RKO (cell line): ENCODE measurements around the gene PDXK.

Source experiments
- DNase-seq: peaks from one replicate; pipeline ENCODE4 v3.0.0-alpha.2; 2016; ENCODE audit warnings: low spot score

Gene PDXK

DNA sequence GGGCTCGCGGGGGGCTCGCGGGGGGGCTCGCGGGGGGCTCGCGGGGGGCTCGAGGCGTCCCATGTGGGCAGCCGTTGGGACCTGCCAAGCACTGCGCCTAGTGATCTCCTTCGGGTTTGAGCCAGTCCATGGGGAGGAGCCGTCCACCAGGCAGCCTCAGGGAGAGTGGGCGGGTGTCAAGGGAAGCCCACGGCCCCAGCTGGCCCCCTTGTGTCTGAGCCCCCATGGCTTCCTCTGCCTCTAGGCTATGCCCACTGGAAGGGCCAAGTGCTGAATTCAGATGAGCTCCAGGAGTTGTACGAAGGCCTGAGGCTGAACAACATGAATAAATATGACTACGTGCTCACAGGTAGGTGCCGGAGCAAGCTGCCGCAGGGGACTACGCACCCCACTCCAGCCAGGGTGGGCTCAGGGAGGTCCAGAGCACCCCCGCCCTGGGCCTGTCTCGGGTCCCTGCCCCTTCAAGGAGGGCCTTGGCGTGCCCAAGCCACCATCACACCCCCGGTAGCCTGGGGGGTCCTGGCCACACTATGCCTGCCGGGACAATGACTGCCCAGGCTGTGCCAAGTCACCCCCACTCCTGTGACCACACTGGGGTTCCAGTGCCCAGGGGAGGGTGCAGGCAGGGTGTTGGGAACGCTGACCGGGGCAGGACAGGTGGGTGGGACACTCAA is 22.6 kb downstream of the PDXK start:
- no peak for DNase-seq

DNA sequence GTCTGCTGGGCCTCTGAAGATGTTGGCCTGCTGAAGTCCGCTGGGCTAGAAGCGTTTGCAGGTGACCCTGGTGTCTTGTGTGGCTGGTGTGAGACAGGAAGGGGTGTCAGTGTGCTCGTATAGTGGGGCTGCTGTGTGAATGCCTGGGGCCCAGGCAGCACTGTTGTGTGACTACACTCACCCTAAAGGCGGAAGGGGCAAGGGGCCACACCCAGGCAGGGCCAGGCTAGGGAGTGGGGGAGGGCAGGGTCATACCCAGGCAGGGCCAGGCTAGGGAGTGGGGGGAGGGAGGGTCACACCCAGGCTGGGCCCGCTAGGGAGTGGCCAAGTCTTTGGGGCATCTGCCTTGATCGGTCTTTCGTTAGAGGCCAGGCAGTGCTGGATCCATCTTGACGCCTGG is 25.0 kb downstream of the PDXK start:
- no peak for DNase-seq

DNA sequence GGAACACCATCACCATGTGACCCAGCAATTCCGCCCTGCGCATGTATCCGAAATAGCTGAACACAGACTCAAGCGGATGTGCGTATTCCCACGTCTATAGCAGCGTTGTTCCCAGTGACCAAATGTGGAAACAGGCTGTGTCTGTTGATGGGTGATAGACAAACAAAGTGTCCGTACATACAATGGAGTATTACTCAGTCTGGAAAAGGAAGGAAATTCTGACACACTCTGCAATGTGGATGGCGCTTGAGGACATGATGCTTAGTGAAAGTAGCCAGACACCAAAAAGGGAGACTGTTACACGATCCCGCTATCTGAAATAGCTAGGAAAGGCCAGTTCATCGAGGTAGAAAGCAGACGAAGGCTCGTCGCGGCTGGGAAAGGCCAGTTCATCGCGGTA is 25.8 kb downstream of the PDXK start:
- no peak for DNase-seq

DNA sequence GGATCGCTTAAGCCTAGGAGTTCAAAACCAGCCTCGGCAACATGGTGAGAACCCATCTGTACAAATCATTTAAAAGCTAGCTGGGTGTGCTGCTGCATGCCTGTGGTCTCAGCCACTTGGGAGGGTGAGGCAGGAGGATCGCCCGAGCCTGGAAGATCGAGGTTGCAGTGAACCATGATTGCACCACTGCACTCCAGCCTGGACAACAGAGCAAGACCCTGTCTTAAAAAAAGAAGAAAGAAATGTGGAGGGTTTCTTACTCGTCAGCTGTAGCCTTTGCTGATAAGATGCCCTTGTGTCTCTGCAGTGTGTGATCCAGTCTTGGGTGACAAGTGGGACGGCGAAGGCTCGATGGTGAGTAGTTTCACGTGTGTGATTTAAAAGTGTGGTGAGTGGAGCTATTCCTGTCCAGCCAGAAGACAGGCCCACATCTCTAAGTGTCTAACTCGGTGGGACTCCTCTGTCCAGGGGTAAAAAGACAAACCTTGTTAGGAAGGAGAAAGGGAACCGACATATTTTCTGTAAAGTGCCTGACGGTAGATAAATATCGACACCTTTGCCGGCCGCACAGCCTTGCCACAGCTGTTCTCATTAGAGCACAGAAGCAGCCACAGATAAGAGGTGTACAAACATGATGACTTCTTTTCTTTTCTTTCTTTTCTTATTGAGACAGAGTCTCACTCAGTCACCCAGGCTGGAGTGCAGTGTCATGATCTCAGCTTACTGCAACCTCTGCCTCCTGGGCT is 27.0 kb downstream of the PDXK start:
- DNase-seq = no peak

DNA sequence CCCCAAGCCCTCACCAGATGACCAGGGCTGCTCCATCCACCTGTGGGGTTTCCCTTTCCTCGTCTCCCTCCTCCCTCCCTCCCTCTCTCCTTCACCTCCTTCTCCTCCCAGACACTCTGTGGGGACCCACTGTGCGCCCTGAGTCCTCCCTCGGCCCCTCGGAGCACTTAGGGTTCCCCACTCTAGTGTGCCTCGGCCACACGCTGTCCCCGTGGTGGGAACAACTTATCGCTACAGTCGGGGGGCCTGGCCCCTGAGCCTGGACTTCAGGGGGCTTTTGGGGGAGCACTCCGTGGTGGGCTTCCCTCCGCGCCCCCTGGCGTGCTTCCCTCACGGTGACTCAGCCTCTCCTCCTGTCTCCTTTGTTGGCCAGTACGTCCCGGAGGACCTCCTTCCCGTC is 29.7 kb downstream of the PDXK start:
- no peak for DNase-seq

DNA sequence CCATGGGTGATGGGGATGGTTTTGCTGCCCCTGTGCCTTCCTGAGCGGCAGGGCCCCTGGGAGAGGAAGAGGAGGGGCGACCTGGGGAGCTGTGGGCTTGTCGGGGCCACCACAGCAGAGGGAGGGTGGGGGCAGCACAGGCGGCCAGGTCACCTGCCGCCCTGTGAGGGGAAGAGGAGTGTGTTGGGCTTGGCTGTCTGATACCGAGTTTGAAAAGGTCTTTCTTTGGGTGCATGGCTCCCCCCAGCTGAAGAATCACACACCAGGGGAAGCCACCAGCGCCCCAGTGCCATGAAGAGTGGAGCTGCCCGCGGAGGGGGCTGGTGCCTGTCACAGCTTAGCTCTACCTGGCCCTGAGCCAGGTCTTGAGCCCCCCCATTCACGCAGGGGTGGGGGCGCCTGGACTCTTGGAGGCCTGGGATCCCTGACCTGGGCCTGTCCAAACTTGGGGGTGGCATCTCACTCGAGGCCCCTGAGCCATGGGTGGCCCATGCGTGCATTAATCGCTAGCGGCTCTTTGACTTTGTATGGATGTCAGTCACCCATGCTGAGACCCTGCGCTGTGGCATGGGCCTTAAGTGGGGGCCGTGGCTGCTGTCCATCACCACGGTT is 30.8 kb downstream of the PDXK start:
- DNase-seq = no peak

DNA sequence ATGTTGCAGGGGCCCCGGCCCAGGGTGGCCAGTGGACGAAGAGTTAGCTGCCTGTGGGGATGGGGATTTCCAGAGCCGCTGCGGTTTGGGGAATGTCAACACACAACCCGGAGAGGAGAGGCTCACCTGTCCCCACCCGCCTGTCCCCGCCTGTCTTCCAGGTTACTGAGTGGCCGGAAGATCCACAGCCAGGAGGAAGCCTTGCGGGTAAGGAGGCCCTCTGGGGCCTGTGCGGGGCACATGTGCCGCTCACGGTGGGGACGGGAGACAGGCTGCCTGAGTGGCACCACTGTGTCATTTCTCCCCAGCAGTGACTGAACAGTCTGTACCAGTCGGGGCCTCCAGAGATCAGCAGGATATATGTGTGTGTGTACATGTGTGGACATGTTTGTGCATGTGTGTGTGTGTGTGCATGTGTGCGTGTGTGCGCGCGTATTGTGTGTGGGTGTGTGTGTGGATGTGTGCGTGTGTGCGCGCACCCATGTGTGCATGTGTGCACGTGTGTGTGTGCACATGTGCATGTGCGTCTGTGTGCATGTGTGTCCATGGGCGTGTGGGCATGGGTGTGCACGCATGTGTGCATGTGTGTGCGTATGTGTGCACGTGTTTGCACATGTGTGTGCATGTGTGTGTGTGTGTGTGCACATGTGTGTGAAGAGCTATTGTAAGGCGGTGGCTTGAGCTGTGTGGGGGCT is 31.6 kb downstream of the PDXK start:
- no peak for DNase-seq

DNA sequence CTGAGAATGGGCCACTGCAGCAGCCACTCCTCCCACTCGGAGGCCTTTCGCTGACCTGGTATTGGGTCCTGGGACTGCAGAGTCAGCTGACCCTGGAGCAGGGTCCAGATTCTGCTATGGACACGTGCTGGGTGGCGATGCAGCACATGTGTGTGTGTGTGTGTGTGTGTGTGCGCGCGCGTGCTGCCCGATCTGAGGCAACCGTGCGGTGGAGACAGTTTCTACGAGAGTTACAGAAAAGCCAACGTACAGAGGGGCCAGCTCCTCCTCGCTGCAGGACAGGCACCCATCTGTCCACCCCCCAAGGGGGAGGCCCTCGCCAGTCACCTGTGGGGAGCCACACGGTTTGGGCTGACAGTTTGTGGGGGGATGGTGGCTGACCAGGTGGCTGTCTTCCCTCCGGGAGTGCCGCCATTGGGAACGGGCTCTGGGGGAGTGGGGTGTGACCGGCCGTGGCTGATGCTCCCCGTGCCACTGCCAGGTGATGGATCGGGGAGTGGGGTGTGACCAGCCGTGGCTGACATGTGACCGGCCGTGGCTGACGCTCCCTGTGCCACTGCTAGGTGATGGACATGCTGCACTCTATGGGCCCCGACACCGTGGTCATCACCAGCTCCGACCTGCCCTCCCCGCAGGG is 33.1 kb downstream of the PDXK start:
- no peak for DNase-seq

DNA sequence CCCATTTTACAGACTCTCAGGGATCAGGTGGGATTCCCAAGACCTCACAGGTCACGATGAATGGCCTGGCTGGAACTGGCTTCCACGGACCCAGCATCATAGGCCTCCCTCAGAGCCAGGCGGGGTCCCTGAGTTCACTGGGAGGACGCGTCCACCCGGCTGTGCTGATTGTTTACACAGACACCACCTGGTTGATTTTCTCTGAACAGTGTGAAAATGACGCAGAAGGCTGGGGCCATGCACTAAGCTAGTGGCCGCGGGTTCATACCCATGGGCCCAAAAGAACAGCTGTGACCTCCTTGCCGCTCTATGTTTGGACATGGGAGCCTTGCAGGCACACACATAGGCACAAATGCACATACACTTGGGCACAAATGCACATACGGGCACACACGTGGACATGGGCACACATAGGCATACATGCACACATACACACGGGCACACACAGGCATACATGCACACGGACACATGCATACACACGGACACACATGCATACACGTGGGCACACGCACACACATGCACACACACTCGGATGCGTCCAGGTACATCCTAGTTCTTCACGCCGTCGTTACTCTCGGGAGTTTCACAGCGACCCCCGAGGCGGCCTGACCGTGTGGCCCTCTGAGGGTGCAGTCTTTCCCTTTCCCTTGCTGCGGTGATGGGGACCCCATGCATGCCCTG is 34.0 kb downstream of the PDXK start:
- DNase-seq = no peak

DNA sequence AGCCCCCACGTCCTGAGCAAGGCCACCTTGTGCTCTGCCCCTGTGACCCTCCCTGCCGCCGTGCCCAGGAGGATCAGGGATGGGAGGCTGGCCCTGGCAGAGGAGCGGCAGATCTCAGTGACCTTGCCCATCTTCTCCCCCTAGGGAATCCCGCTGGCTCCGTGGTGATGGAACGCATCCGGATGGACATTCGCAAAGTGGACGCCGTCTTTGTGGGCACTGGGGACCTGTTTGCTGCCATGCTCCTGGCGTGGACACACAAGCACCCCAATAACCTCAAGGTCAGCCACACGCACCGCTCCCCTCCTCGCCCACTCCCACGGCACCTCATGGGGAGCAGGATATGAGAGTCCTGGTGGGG is 34.5 kb downstream of the PDXK start:
- DNase-seq = no peak

DNA sequence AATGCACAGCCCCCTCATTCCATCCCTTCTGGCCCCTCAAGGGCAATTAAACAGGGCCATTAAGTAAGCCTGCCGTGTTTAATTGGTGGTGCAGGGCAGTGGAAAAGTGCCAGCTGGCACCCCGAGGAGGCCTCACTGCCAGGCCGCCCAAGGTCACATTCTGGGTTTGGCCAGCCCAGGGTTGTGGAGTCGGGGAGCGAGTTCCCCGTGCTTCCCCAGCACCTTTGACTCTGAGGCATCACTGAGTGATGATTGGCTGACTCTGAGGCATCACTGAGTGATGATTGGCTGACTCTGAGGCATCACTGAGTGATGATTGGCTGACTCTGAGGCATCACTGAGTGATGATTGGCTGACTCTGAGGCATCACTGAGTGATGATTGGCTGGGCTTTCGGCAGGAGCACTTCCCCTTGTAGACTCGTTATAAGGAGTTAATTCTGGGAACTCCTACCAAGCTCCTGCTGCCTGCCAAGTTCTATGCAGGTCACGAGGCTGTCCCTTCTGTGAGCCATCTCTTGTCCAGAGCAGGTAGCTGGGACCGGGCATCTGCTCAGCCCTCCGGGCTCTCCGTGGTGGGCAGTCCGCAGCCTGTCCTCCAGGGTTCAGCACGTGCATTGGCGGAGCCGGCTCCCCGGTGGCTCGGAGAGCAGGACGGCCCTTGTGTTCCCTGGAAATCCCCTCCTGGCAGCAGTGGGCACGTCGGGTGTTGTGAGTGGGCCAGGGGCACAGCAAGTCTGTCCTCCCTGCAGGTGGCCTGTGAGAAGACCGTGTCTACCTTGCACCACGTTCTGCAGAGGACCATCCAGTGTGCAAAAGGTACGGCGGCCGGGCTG is 36.2 kb downstream of the PDXK start:
- DNase-seq = no peak

DNA sequence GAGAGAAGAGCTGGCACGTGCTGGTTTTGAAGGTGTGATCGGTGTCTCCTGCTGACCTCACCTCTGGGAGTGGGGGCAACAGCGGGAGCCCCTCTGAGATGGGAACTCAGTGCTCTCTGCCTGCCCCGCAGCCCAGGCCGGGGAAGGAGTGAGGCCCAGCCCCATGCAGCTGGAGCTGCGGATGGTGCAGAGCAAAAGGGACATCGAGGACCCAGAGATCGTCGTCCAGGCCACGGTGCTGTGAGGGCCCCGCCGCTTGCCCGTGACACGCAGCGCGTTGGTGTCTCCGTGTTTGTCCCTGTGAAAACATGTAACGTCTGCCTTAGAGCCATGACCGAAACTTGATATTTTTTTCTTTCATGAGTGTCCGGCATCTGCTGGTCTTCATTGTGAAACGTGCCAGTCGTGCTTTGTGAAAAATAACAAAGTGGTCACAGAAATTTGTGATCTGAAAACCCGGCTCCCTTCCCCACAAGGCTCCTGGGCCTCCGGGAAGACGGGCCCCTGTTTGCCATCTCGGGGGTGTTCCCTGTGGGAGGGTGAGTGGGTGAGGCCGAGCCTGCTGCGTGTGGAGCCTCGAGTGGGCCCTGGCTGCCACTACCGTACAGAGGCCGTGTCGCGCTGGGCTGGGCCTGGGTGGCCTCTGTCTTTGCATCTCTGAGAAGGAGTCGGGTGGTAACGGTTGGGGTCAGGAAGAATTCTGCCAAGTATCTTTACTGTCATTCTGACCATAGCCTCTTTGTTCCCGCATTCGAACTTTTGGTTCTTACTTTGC is 37.1 kb downstream of the PDXK start:
- DNase-seq = no peak

DNA sequence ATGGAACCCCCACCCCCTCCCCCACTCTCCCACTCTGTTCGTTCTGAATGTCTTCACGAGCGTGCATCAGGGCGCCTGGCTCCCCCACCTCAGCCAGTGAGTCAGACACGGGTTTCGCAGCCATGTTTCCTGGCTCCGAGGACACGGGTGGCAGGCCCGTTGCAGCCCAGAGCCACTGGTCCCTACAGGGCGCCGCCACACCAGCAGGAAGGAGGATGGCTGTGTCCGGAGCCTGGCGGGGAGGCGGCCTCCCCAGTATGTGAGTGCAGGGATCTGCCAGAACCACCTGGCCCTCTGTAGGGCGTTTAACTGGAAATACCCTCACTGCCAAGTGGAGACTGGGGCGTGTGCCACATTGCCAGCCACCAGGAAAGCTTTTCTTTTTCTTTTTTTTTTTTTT is 38.7 kb downstream of the PDXK start:
- DNase-seq = no peak

DNA sequence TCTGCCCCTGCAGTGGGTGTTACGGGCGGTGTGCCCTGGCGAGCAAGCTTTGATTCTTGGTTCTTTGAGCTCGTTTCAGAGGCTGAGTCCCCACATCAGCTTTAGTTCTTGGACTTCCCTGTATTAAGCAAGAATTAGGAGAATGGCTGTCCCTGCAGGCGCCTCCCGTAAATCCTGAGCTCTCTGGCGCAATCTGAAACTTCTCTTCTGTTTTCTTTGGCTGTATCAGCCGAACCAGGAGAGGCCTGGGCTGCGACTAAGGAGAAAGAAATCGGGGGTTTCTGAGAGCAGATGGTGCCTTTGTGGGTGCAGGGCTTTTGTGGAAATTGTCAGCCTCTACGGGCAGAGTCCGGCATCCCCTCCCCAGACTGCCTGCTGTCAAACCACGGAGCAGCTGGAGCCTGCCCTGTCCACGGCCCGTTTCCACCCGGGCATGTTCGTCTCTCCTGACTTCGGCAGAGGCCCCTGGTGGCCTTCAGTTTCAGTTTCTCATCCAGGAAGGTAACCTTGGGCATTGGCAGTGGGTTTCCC is 39.2 kb downstream of the PDXK start:
- no peak for DNase-seq

DNA sequence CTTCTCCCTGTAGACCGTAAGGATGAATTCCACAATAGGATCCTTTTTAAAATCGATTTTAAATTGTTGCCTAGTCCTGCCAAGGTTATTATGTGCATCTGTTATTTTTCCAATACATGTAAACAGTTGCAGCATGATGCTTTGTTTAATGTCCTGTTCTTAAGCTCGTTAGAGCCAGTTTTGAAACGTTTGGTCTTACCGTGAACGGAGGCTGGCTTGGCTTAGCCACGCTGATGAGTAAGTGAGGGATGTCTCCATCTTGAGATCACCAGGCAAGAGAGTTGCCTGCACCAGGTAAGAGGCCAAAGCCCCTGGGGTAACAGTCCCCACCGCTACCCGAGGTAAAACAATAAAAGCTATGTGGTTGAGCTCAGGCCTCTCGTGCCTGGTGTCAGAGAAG is 39.9 kb downstream of the PDXK start:
- DNase-seq = no peak

DNA sequence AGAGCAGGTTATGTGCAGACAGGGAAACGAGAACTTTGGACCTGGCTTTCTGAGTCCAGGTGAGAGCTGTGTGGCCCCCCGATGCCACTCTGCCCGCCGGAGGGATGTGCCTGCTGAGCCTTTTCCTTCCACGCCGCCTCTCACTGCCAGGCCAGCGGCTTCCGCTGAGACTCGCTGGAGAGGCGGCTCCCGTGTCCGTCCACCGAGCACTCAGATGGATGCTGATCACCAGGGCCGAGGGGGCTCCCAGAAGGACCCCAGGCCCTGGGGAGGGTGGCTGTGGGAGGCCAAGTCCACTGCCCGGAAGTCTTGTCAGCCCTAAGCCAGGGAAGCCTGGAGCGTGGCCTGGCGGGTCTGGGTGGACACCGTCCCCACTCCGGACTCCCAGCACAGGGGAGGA is 40.7 kb downstream of the PDXK start:
- DNase-seq = no peak

DNA sequence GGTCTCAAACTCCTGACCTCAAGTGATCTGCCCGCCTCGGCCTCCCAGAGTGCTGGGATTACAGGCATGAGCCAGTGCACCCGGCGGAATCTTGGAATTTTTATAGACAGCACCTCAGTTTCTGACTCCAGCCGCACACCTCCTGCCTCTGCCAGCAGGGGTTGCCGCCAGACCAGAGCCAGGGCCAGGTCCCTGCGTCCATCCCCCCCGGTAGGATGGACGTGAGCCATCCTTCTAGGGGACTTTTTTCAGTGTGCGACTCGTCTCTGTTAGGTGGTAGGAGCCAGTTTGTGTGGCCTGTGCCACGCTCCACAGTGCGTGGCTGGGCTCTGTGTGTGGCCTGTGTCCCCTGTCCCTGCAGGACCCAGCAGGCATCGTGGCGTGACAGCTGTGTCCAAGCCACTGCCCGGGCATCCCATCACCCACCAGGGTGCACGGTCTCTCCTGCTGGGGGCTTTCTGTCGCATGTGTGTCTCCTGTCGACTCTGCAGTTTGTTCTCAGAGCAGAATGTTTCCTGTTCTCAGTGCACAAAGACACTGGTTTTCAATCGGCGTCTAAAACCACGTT is 41.5 kb downstream of the PDXK start:
- DNase-seq = no peak

DNA sequence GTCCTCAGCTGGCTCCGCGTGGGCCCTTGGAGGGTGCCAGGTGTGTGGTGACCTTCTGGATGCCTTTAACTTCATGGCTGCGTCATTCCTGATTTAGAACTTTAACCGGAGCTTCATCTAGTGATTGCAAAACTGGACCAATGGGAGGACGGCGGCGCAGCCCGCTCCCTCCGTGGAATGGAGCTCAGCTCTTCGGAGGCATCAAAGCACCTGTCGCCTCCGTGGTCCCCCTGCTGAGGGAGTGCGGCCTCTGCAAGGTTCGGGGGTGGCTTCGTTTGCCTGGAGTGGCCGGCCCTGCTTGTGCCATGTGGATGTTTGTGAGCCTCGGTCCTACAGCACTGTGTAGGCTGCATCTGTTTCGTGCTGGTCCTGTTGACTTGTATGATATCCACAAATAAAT is 43.0 kb downstream of the PDXK start:
- DNase-seq = no peak

DNA sequence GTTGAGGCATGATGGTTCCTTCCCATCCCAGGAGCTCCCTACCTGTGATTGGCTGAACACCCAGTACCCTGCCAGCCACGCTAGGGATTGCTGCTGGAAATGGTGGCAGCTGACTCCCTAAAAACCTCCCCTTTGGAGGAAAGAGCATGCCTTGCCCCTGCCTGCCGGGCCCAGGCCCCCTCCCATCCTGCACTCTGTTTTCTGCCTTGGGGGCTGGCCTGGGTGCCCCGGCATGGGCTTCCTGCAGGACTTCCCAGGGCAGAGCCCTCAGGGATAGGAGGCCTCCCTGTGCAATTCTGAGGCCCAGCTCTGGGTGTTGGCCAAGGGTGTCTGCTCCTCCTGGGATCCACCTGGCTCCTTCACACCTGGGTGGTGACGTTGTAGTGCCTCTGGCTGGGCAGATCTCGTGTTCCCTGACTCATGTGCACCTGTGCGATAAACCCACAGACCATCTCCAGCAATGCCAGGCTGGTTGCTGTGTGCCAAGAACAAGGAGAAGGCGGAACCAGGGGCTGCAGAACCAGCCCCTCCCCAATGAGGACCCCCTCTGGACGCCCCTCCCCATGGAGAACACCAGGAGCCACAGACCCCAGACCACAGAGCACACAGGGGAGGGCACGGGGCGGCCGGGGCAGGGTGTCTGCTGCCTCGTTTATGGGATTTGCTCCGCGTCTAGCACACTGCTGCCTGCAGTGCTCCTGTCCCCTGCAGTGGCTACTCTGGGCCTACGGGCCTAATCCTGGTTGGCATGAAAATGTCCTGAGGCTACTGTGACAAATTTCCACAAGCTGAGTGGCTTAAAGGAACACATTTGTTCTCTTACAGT is 43.6 kb downstream of the PDXK start:
- DNase-seq = no peak
